ENCODE results near the gene ANO3.
"Not testable (repeated sequence)": the region's sequence is repeated elsewhere in the genome, so short reads cannot be mapped to it uniquely, and the experiment has no call there.

Gene ANO3

GRCh38 chr11:26331911-26332571 is at the start of gene ANO3:
Gene ANO3 (plus strand): TSS chr11:26332130. CDS start chr11:26332276, 146 bp downstream.
- DNase-seq = no peak

GRCh38 chr11:26283852-26284408 is 48.0 kb upstream of the ANO3 start:
- DNase-seq = no peak

GRCh38 chr11:26285608-26286007 is 46.3 kb upstream of the ANO3 start:
- DNase-seq = no peak

GRCh38 chr11:26286472-26287066 is 45.4 kb upstream of the ANO3 start:
- no peak for DNase-seq

- DNase-seq = no peak
Measured at GRCh38 chr11:26287067-26287518, 44.8 kb upstream of the ANO3 start.

- no peak for DNase-seq
Measured at GRCh38 chr11:26297189-26297975, 34.5 kb upstream of the ANO3 start.

GRCh38 chr11:26316372-26316771 is 15.6 kb upstream of the ANO3 start:
- DNase-seq = not testable (repeated sequence)

- no peak for DNase-seq
Measured at GRCh38 chr11:26319906-26320305, 12.0 kb upstream of the ANO3 start.

- no peak for DNase-seq
Measured at GRCh38 chr11:26321516-26321915, 10.4 kb upstream of the ANO3 start.

GRCh38 chr11:26322335-26323067 is 9.4 kb upstream of the ANO3 start:
- no peak for DNase-seq

- DNase-seq = no peak
Measured at GRCh38 chr11:26323837-26324236, 8.1 kb upstream of the ANO3 start.

- no peak for DNase-seq
Measured at GRCh38 chr11:26324270-26324669, 7.7 kb upstream of the ANO3 start.

GRCh38 chr11:26326793-26327400 is 5.0 kb upstream of the ANO3 start:
- no peak for DNase-seq

GRCh38 chr11:26329206-26329605 is 2.7 kb upstream of the ANO3 start:
- no peak for DNase-seq

- no peak for DNase-seq
Measured at GRCh38 chr11:26330262-26330661, 1.7 kb upstream of the ANO3 start.

- no peak for DNase-seq
Measured at GRCh38 chr11:26332572-26332915, 614 bp downstream of the ANO3 start.

GRCh38 chr11:26333906-26334305 is 2.0 kb downstream of the ANO3 start:
- DNase-seq = no peak

GRCh38 chr11:26335903-26336302 is 4.0 kb downstream of the ANO3 start:
- no peak for DNase-seq

- no peak for DNase-seq
Measured at GRCh38 chr11:26344647-26345046, 12.7 kb downstream of the ANO3 start.

GRCh38 chr11:26348776-26349175 is 16.8 kb downstream of the ANO3 start:
- DNase-seq = no peak

- no peak for DNase-seq
Measured at GRCh38 chr11:26350002-26350401, 18.1 kb downstream of the ANO3 start.

GRCh38 chr11:26353010-26353409 is 21.1 kb downstream of the ANO3 start:
- DNase-seq = no peak

GRCh38 chr11:26359055-26359454 is 27.1 kb downstream of the ANO3 start:
- DNase-seq = no peak

Data from CD4-positive, alpha-beta T cell treated with Interleukin-4 for 1 hour (primary cell).